Measurements from ENCODE around the gene ANO4.

Gene ANO4

GRCh38 chr12:100794441-100795173 is at the start of gene ANO4:
Gene ANO4 (plus strand): TSS chr12:100794776. CDS start chr12:100901786, 107,010 bp downstream.
- DNase-seq, result no peak

GRCh38 chr12:100745378-100746071 is 49.1 kb upstream of the ANO4 start:
- DNase-seq, result no peak

- DNase-seq, result no peak
Observed at GRCh38 chr12:100752841-100753240, 41.7 kb upstream of the ANO4 start.

GRCh38 chr12:100753837-100754236 is 40.7 kb upstream of the ANO4 start:
- no peak for DNase-seq

GRCh38 chr12:100755186-100755585 is 39.4 kb upstream of the ANO4 start:
- DNase-seq, result no peak

- DNase-seq, result no peak
Observed at GRCh38 chr12:100758083-100758482, 36.5 kb upstream of the ANO4 start.

- DNase-seq, result no peak
Observed at GRCh38 chr12:100767371-100767770, 27.2 kb upstream of the ANO4 start.

- no peak for DNase-seq
Observed at GRCh38 chr12:100767950-100768349, 26.6 kb upstream of the ANO4 start.

- no peak for DNase-seq
Observed at GRCh38 chr12:100778967-100779590, 15.5 kb upstream of the ANO4 start.

- no peak for DNase-seq
Observed at GRCh38 chr12:100789146-100789545, 5.4 kb upstream of the ANO4 start.

- no peak for DNase-seq
Observed at GRCh38 chr12:100789975-100790374, 4.6 kb upstream of the ANO4 start.

- DNase-seq, result no peak
Observed at GRCh38 chr12:100790552-100790951, 4.0 kb upstream of the ANO4 start.

GRCh38 chr12:100793182-100793581 is 1.4 kb upstream of the ANO4 start:
- no peak for DNase-seq

- no peak for DNase-seq
Observed at GRCh38 chr12:100795174-100795799, 711 bp downstream of the ANO4 start.

GRCh38 chr12:100795800-100796179 is 1.2 kb downstream of the ANO4 start:
- no peak for DNase-seq

- no peak for DNase-seq
Observed at GRCh38 chr12:100796621-100797020, 2.0 kb downstream of the ANO4 start.

GRCh38 chr12:100797246-100797645 is 2.7 kb downstream of the ANO4 start:
- no peak for DNase-seq

GRCh38 chr12:100797786-100798185 is 3.2 kb downstream of the ANO4 start:
- DNase-seq, result no peak

GRCh38 chr12:100798286-100799160 is 3.9 kb downstream of the ANO4 start:
- no peak for DNase-seq

- DNase-seq, result no peak
Observed at GRCh38 chr12:100799770-100800169, 5.2 kb downstream of the ANO4 start.

GRCh38 chr12:100800723-100801122 is 6.1 kb downstream of the ANO4 start:
- no peak for DNase-seq

GRCh38 chr12:100801320-100801719 is 6.7 kb downstream of the ANO4 start:
- no peak for DNase-seq

- DNase-seq, result no peak
Observed at GRCh38 chr12:100808777-100809176, 14.2 kb downstream of the ANO4 start.
